22Rv1 (cell line): ENCODE results near the gene BSND.
"Not testable (repeated sequence)": the region's sequence is repeated elsewhere in the genome, so short reads cannot be mapped to it uniquely, and the experiment has no call there.

Experiments used
- H3K27ac ChIP-seq: fragments of 450-650 bp; 2 replicates; pipeline ENCODE4 v1.5.1; 2017
- ZFX ChIP-seq: fragments of 450-650 bp; IDR thresholded peaks from 2 replicates; pipeline ENCODE4 v1.6.1; 2017; ENCODE audit warnings: antibody characterized with exemption, borderline replicate concordance
- TF ChIP-seq, protein P1 (sequence below): fragments of 450-650 bp; IDR thresholded peaks from 2 replicates; pipeline ENCODE4 v1.5.1; 2017; ENCODE audit warnings: mild to moderate bottlenecking

Gene BSND

DNA sequence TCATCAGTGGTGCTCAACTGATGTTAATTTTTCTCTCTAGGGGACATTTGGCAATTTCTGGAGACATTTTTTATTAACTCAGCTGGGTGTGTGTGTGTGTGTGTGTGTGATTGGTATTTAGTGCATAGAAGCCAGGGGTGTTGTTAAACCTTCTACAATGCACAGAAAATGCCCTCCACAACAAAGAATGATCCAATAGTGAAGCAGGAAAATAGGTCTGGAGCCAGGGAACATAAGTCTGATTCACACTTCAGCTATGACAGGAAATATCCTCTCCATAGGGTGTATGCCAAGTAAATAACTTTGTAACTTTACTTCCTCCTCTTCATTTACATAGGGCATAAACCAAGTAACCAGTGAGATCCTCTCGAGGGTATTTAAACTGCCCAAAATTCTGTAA, 43.4 kb upstream of the BSND start:
- no peak overlapping the region for H3K27ac ChIP-seq
- TF ChIP-seq, protein P1, sequence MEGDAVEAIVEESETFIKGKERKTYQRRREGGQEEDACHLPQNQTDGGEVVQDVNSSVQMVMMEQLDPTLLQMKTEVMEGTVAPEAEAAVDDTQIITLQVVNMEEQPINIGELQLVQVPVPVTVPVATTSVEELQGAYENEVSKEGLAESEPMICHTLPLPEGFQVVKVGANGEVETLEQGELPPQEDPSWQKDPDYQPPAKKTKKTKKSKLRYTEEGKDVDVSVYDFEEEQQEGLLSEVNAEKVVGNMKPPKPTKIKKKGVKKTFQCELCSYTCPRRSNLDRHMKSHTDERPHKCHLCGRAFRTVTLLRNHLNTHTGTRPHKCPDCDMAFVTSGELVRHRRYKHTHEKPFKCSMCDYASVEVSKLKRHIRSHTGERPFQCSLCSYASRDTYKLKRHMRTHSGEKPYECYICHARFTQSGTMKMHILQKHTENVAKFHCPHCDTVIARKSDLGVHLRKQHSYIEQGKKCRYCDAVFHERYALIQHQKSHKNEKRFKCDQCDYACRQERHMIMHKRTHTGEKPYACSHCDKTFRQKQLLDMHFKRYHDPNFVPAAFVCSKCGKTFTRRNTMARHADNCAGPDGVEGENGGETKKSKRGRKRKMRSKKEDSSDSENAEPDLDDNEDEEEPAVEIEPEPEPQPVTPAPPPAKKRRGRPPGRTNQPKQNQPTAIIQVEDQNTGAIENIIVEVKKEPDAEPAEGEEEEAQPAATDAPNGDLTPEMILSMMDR, result no peak
- no peak for TF ChIP-seq ZFX

DNA sequence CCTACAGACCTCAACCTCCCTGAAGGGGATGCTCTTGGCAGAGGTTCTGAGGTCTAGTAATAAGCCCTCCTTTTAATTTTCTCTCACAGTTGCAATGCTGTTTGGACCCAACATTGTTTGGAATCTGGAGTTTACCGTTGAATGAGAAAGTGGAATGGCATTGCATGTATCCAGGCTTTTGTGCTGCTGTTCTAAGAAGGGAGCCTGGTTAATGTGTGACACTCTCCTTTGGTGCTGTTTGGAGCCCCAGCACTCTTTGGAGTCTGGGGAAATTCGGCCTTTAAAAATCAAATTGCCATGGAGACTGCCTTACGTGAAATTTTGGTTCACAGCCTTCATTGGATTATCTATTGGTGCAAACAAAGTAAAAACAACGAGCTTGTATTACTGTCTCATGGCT, 42.0 kb upstream of the BSND start:
- H3K27ac ChIP-seq, result no peak overlapping the region
- no peak for TF ChIP-seq ZFX
- TF ChIP-seq, protein P1, result no peak

GRCh38 chr1:54959241-54959640, 39.5 kb upstream of the BSND start:
- TF ChIP-seq, protein P1, result no peak
- TF ChIP-seq ZFX, result no peak
- no peak overlapping the region for H3K27ac ChIP-seq

DNA sequence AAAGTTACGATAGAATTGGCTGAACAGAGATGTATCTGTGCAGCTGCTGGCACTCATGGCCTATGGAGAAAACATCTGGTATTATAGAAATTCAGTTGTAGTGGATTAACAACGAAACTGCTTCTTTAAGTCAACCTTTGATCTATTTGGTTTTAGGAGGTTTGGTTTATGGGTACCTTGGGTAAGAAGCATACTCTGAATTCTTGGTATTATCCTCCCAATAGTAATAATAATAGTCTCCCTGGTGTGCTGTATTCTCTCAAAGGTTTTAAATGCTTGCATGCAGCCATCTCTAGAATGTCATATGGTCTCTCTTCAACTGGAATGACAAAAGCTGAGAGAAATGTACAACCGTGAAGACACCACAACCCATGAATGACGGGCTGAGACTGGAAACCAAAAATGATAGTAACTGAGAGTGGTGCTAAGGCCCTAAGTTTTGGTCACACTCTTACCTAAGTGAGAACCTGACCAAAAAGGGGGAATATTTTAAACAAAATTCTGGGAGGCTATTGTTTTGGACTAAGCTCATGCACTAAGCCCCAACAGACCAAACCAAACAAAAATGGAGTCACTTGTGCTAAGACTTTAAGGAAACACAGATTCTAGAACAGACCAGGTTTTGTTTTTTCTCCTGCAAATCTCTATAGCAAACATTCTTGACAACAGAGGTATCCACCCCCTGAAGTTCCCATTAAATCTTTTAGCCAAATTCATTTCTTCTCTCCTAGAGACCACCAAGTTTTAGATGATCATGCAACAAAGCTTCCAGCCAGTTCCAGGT, 35.9 kb upstream of the BSND start:
- TF ChIP-seq, protein P1, result no peak
- no peak for TF ChIP-seq ZFX
- H3K27ac ChIP-seq, result no peak overlapping the region

DNA sequence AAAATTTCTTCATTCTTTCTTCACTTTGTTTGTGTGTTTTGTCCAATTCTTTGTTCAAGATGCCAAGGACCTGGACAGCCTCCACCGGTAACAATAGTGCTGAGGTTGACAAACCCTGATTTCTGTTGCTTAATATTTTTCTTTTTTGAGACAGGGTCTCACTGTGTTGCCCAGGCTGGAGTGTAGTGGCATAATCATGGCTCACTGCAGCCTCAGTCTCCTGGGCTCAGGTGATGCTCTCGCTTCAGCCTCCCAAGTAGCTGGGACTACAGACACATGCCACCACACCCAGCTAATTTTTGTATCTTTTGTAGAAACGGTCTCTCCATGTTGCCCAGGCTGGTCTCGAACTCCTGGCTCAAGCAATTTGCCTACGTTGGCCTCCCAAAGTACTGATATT, 34.9 kb upstream of the BSND start:
- not testable (repeated sequence) for H3K27ac ChIP-seq

DNA sequence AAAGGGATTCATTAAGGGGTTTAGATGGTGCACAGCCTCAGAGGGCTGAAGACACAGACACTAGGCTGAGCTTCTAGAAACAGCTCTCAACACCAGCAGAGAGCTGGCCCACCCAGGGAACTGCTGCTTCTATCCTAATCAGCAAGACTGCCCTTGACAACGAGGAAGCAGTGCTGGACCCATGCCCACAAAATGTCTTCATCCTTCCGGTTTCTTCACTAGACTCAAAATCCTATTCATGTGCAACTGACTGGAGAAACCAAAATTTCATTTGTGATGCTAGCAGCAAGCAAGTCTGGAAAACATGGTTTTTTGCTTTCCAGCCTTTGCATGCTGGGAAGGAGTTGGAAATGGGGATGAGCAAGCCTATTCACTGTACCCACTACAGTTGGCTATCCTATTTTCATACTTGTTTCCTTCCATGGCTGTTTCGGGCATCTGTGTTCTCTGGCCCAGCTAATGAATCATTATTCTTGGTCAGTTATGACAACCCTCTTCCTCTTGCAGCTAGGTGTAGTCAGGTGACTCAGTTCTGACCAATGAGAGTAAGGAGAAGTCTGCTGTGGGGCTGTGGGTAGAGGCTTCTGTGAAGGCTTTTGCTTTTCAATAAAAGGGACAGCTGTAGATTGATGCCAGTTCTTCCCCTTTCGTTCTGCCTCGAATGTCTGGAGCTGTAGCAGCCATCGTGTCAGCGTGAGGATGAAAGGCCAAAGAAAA, 33.0 kb upstream of the BSND start:
- TF ChIP-seq, protein P1, result no peak
- TF ChIP-seq ZFX, result no peak
- H3K27ac ChIP-seq, result no peak overlapping the region

DNA sequence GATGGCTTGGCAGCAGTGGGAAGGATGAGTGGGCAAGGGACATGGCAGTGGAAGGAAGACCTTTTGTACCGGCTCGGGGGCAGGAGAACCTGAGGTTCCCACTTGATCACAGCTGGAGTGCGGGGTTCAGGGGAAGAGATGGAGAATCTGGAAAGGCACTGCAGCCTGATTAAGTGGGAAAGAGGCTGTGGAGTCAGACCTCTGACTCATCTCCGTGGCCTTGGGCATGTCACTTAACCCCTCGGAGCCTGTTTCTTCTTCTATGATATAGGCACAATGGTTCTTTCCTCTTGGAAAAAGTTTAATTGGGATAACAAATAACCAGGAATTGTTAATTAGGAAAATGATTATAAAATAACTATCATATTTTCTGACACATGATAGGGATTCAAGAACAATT, 31.4 kb upstream of the BSND start:
- TF ChIP-seq, protein P1, result no peak
- TF ChIP-seq ZFX, result no peak
- no peak overlapping the region for H3K27ac ChIP-seq

GRCh38 chr1:54968551-54968950, 30.2 kb upstream of the BSND start:
- H3K27ac ChIP-seq, result no peak overlapping the region
- TF ChIP-seq, protein P1, result no peak
- no peak for TF ChIP-seq ZFX
